ENCODE data around the gene ASTL.
"Not testable (repeated sequence)": the region's sequence is repeated elsewhere in the genome, so short reads cannot be mapped to it uniquely, and the experiment has no call there.

Gene ASTL

DNA sequence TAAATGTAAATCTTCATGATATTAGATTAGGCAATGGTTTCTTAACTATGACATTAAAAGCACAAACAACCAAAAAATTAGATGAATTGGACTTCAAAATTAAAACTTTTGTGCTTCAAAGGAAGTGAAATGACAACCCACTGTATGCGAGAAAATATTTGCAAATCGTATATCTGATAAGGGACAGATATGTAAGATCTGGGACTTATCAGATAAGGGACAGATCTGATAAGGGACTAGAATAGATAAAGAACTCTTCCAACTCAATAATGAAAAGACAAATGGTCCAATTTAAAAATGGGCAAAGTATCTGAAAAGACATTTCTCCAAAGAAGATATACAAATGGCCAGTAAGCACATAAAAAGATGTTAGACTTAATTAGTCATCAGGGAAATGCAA is 51.2 kb downstream of the ASTL start:
- TF ChIP-seq, protein P1, sequence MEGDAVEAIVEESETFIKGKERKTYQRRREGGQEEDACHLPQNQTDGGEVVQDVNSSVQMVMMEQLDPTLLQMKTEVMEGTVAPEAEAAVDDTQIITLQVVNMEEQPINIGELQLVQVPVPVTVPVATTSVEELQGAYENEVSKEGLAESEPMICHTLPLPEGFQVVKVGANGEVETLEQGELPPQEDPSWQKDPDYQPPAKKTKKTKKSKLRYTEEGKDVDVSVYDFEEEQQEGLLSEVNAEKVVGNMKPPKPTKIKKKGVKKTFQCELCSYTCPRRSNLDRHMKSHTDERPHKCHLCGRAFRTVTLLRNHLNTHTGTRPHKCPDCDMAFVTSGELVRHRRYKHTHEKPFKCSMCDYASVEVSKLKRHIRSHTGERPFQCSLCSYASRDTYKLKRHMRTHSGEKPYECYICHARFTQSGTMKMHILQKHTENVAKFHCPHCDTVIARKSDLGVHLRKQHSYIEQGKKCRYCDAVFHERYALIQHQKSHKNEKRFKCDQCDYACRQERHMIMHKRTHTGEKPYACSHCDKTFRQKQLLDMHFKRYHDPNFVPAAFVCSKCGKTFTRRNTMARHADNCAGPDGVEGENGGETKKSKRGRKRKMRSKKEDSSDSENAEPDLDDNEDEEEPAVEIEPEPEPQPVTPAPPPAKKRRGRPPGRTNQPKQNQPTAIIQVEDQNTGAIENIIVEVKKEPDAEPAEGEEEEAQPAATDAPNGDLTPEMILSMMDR (IDR thresholded peaks at IDR 0.05; ENCODE audit: insufficient read depth, low read length, poor library complexity, severe bottlenecking): no peak
- no peak for TF ChIP-seq EZH2phosphoT487 (conservative IDR thresholded peaks at IDR 0.05; ENCODE audit: low read length)

DNA sequence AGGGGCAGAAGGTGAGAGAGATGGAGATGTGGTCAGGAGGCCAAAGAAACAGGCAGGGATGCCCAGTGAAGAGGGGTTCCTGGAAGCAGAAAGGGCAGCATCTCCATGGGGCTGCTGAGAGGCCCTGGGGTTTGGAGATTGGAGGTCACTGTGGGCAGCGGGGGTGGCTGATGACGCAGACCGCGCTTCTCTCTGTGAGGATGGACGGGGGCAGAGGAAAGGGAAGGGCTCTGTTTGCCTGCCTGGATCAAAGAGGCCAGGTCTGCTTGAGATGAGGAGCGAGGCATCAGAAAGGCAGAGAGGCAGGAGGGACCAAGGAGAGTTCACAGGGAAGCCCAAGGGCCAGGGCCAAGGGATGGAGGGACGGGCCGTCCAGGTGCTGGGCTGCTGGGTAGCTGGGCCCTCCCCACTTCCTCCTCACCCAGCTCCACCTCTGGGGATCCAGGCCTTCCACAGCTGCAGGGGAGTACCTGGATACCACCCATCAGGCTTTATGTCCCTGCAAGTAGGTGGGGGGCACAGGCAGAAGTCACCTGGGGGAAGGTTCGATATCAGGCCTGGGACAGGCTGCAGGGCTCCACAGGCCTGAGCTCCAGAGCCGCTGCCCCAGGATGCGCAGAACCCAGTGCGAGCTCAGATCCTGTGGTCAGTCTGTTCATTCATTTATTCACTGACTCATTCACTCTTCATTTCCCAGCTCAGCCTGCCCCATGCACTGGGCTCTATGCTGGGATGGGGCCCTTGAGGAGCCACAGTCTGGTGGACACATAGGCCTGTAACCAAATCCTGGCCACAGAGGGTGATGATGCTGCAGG is 52.6 kb downstream of the ASTL start:
- Histone ChIP-seq H3K4me2 (ENCODE audit: low read depth, low read length, poor library complexity, severe bottlenecking) (no peak overlapping the region), H2AFZ (ENCODE audit: low read depth, low read length, severe bottlenecking) (no peak overlapping the region), H3K27ac (ENCODE audit: low read depth, low read length) (no peak overlapping the region), H3K9me3 (ENCODE audit: insufficient read depth, low read length) (no peaks in the 10 kb centered on the region), H3K27me3 (ENCODE audit: low read length) (no peaks in the 10 kb centered on the region), H3K9me2 (replicated peaks; ENCODE audit: insufficient read depth, low read length) (no peaks in the 10 kb centered on the region), H3K79me2 (ENCODE audit: insufficient read depth, low read length) (no peaks in the 10 kb centered on the region), H3K9ac (ENCODE audit: low read length) (no peak overlapping the region), H3F3A (ENCODE audit: insufficient read depth) (no peaks in the 10 kb centered on the region), H3K36me3 (ENCODE audit: low read length) (no peaks in the 10 kb centered on the region), H4K20me1 (ENCODE audit: low read depth, low read length) (no peaks in the 10 kb centered on the region), H3K4me3 (ENCODE audit: insufficient read depth, low read length, poor library complexity, severe bottlenecking) (no peak overlapping the region)
- TF ChIP-seq, protein P1 (IDR thresholded peaks at IDR 0.05; ENCODE audit: insufficient read depth, low read length, poor library complexity, severe bottlenecking): no peak
- TF ChIP-seq EZH2phosphoT487 (conservative IDR thresholded peaks at IDR 0.05; ENCODE audit: low read length): no peak

More for the DNA sequence above, 51.2 kb downstream of the ASTL start:
- H3K36me3 ChIP-seq (ENCODE audit: low read length): no peaks in the 10 kb centered on the region
- H2AFZ ChIP-seq (ENCODE audit: low read depth, low read length, severe bottlenecking): no peak overlapping the region
- H3K9ac ChIP-seq (ENCODE audit: low read length): no peak overlapping the region
- H3K4me3 ChIP-seq (ENCODE audit: insufficient read depth, low read length, poor library complexity, severe bottlenecking): no peak overlapping the region
- H3K27ac ChIP-seq (ENCODE audit: low read depth, low read length): no peak overlapping the region
- H3F3A ChIP-seq (ENCODE audit: insufficient read depth): no peaks in the 10 kb centered on the region
- no peaks in the 10 kb centered on the region for H3K79me2 ChIP-seq (ENCODE audit: insufficient read depth, low read length)
- H3K4me2 ChIP-seq (ENCODE audit: low read depth, low read length, poor library complexity, severe bottlenecking): no peak overlapping the region
- no peaks in the 10 kb centered on the region for H3K9me3 ChIP-seq (ENCODE audit: insufficient read depth, low read length)
- H3K27me3 ChIP-seq (ENCODE audit: low read length): no peaks in the 10 kb centered on the region
- no peaks in the 10 kb centered on the region for H3K9me2 ChIP-seq (replicated peaks; ENCODE audit: insufficient read depth, low read length)
- no peaks in the 10 kb centered on the region for H4K20me1 ChIP-seq (ENCODE audit: low read depth, low read length)

DNA sequence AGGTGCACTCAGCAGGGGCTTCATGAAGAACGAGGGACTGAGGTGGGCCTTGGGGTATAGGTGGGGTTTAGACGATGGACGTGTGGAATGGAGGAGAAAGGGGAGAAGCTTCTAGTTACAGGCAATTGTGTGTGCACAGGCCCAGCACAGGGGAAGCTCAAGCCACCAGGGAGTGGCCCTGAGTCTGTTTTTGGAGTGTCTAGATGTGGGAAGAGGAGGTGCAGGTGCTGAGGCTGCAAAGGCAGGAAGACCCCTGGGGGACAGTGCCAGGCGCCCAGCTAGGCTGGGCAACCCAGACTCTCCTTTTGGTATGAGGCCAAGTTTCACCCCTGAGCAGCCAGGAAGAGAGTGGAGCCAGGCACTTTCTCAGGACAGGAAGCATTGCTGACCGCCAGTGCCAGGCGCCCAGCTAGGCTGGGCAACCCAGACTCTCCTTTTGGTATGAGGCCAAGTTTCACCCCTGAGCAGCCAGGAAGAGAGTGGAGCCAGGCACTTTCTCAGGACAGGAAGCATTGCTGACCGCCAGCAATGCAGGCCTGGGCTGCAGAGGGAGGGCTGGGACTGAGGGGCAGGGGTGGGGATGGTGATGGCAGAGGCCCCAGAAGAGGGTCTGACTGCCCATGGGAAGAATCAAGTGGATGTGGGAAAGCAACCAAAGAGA is 53.3 kb downstream of the ASTL start:
- H3K79me2 ChIP-seq (ENCODE audit: insufficient read depth, low read length); H3K9me2 ChIP-seq (replicated peaks; ENCODE audit: insufficient read depth, low read length); H3F3A ChIP-seq (ENCODE audit: insufficient read depth); H3K9me3 ChIP-seq (ENCODE audit: insufficient read depth, low read length); H3K4me2 ChIP-seq (ENCODE audit: low read depth, low read length, poor library complexity, severe bottlenecking); H3K9ac ChIP-seq (ENCODE audit: low read length); H4K20me1 ChIP-seq (ENCODE audit: low read depth, low read length); H2AFZ ChIP-seq (ENCODE audit: low read depth, low read length, severe bottlenecking); H3K4me3 ChIP-seq (ENCODE audit: insufficient read depth, low read length, poor library complexity, severe bottlenecking); H3K36me3 ChIP-seq (ENCODE audit: low read length); H3K27me3 ChIP-seq (ENCODE audit: low read length); H3K27ac ChIP-seq (ENCODE audit: low read depth, low read length): not testable (repeated sequence)
